Retina (tissue), 1 donor: ENCODE data around the gene ATP4A.
A peak's percentile ranks its signal among the peaks of the same experiment; 100 is the strongest.

ENCODE experiments used
- DNase-seq: peaks from one replicate; pipeline ENCODE4 v3.0.0-alpha.2; 2016

The ATP4A gene

DNA sequence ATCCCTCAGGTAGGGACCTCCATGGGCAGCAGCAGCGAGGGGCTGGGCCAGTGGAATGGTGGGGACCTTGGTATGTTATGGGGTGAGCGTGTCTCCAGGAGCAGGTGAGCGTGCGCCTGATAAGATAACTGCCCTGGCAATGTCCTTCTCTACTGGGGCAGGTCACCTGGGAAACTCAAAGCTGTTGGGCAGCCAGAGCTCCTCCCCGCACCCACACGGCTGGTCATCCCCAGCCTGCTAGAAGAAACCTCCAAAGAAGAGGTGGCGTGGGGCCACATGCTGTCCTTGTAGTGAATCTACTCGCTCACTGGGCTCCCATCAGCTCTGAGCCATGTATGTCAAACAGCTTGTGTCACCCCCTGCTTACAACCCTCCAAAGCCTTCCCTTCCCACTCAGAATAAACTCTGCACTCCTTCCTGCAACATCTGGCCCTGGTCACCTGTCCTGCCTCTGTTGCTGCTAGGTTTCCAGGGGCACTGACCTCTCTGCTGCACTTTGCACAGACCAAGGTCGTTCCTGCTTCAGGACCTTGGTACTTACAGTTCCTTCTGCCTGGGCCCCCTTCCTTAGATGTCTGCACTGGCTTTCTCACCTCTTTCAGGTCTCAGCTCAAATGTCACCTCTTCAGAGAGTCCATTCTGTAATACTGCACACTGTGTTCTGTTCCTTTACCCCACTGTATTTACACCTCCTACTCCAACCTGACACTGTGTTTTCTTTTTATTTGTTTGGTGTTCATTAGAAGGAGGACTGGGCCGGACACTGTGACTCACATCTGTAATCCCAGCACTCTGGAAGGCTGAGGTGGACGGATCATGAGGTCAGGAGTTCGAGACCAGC is 1.8 kb upstream of the ATP4A start:
- no peak for DNase-seq

DNA sequence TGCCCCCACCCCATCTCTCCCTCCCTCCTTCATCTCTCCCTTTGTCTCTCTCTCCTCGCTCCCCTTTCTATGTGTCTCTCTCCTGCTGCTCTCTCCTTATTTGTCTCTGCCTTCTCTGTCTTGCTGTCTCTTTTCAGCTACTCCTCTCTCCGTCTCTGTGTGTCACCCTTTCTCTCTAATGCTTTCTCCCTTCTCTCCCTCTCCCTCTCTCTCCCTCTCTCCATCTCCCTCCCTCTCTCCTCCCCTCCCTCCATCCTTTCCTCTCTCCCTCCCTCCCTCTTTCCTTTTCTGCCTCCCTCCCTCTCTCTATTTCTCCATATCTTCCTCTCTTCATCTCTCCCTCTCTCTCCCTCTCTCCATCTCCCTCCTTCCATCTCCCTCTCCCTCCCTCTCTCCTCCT is 682 bp downstream of the ATP4A start:
- no peak for DNase-seq

- DNase-seq: no peak
Measured at GRCh38 chr19:35562336-35562735, 1.1 kb downstream of the ATP4A start.

DNA sequence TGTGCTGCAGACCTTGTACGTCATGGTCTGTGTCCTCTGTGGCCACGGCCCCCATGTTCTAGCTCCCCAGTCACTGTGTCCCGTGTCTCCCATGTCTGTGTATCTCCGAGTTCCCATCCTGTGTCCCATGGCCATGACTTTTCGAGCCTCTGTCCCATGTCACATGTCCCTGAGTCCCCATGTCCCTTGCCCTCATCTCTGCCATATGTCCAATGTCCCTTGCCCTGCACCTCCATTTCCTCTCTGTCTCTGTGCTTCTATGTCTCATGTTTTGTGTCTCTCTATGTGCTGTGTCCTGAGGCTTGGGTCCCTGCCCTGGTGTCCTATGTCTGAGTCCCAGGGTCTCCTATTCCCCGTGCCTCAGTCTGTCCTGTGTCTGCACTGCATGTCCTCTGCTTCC is 2.0 kb downstream of the ATP4A start:
- no peak for DNase-seq

DNA sequence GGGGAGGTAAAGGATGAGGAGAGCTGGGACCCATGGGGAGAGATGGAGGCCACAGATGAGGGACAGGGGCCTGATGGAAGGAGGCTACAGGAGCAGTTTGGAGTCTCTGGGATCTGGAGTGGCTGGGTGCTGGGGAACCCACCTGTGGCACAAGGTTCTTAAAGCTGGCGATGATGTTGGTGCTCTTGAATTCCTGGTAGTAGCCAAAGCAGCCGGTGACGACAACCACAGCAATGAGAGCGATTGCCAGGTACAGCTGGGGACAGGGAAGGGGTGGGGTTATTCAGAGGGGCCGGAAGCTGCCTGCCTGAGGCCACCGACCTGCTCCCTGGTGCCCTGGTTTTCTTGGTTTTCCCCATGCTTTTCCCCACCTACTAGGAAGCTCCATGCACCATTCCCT is 2.8 kb downstream of the ATP4A start:
- DNase-seq: no peak

GRCh38 chr19:35560271-35560670 is 3.2 kb downstream of the ATP4A start:
- no peak for DNase-seq

- peak; percentile 6 for DNase-seq
Measured at GRCh38 chr19:35559781-35560180, 3.7 kb downstream of the ATP4A start.

DNA sequence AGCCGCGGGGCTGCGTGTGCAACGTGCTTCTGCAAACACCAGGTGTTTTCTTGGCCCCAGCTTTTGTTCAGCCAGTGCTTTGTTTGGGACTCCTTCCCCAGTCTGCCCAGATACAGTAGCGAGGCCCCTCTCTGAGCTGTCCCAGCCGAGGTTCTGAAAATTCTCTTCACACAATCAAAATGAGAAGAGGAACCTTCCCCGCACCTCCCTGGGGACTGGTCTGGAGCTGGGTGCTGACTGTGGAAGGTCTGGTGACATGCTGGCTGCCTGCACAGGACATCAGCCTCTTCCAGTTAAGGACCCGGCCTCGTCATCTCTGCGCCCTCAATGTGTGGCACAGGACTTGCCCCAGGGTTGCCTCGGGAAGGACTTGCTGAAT is 4.2 kb downstream of the ATP4A start:
- no peak for DNase-seq

GRCh38 chr19:35558400-35559280 is 4.8 kb downstream of the ATP4A start:
- peak; percentile 18 for DNase-seq

- peak; percentile 90 for DNase-seq
Measured at GRCh38 chr19:35557539-35558399, 5.7 kb downstream of the ATP4A start.

DNA sequence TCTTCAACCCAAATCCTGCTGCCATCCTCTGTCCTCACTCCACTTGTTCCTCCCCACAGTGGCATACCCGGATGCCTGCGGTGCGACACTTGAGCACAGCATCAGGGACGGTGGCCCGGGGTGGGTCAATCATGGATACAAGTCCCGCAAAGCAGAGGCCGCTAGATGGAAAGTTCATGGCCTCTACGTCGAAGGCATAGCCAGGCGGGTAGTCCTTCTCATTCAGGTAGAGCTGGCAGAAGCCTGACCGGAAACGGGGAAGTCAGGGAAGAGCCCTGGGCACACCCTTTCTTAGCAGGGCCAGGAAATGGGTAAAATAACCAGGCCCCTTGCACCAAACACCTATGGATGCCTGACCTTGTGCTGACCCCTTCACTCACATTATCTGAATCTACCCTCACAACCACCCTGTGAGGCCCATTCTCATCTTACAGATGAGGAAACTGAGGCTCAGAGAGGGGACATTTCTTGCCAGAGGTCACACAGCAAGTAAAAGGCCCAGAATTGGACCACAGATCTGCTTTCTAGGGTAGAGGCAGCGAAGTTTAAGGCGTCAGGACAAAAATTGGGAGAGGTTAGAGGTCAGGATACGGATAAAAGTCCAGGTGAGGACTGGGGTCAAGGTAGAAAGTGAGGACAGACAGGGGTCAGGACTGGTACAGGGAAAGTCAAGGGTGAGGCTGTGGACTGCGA is 6.5 kb downstream of the ATP4A start:
- no peak for DNase-seq

DNA sequence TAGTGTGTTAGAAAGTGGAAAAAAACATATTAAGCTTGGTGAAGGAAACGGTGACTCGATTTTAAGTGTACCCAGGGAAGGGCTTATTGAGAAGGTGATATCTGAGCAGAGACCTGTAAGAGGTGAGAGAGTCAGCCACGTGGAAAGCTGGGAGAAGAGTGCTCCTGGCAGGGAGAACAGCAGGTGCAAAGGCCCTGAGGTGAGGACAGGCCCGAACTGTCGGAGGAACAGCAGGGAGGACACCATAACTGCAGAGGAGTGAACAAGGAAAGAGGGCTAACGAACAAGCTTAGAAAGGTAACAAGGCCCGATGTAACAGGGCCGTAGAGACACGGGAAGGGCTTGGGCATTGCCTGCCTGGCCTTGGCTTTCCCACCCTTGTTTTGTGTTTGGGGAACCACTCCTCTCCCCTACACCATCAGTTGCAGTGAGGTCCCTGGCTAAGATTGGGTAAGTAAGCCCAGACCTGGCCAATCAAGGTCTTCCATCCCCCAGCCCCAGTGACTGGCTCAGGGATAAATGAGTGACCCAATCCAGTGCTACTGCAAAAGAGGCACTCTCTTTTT is 7.3 kb downstream of the ATP4A start:
- no peak for DNase-seq

DNA sequence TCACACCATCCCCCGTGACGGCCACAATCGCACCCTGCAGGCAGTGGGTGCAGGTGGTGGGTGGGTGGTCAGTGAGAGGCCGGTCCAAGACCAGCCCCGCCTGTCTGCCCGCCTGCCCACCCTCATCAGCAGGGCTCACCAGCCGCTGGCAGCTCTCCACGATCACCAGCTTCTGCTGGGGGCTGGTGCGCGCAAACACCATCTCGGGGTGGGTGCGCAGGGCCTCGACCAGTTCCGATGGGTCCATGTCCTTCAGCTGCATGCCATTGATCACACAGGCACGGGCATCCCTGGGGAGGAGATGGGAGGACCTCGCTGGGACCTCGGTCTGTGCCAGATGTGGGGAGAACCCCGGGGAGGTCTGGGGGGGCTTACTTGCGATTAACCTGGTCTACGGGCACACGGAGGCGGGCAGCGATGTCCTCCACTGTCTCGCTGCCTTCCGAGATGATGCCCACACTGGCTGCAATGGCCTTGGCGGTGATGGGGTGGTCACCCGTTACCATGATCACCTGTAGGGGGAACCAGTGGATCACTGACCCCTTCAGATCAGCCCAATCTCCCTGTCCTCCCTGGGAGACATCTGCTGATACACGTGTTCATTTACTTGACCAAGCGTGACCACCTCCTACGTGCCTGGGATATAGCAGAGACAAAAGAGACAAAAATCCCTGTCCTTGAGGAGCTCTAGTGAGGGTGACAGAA is 8.0 kb downstream of the ATP4A start:
- peak; percentile 13 for DNase-seq

- no peak for DNase-seq
Measured at GRCh38 chr19:35554076-35554475, 9.4 kb downstream of the ATP4A start.

GRCh38 chr19:35553385-35554000 is 10.0 kb downstream of the ATP4A start:
- DNase-seq: no peak

GRCh38 chr19:35552534-35553384 is 10.7 kb downstream of the ATP4A start:
- no peak for DNase-seq

DNA sequence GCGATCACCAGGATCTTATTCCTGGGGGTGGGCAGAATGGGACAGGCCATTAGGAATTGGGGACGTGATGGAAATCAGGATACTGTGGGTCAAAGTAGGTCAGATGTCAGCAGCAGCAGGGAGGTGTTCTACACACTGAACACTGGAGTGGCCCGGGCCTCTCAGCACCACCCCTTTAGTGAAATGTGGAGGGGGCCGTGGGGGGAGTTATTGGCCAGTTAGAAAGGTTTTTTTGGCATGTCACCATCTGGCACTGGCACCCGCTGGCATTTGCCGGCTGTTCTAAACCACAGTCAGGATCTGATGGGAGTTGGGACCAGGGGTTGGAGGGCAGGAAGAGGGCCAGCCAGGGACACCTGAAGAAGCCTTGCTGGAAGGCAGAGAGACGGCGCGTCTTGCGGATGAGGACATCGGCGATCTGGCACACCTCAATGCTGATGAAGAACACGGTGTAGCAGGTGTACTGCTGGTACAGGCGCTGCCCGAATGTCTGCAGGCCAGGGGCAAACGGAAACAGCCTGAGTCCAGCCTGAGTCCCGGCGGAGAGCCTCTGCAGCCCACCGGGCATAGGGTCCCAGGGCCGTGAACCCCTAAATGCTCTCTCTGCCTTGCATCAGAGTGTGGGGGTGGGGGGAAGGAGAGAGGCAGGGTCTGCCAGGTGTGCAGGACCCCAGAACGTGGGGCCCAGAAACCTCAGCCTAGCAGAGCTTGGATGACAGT is 12.2 kb downstream of the ATP4A start:
- no peak for DNase-seq

DNA sequence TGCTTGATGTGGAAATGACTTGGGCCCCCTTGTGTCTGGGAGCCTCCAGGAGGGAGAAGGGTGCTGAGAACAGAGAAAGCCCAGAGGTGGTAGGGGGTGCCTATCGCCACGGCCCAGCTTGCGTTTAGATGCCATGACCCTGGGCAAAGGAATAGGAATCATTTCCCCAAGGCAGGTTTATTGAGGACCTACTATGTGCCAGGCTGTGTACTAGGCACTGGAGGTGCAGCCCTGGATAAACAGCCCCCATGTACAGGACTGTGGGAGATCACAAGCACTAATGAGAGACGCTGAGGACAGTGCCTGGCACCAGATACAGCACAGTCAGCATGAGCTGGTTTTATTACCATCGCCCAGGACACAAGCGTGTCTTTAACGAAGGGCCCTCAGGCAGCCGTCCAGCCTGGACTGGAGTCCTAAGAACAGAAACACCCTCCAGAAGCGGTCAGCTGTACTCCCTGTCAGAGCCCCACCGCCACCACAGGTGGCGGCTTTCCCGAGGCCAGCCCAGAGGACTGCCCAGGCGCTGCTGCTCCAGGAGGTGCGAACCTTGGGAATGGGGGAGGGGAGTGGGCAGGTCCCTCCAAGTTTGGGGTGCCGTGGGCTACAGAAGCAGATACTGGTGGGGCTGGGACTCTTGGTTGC is 13.5 kb downstream of the ATP4A start:
- DNase-seq: no peak
